Activated CD8-positive, alpha-beta memory T cell treated with anti-CD3 and anti-CD28 coated beads for 48 hours (primary cell): Measurements from ENCODE around the gene DUSP1.

Experiments
- DNase-seq, 3 experiments: peaks; one replicate each; pipeline ENCODE4 v3.0.0-alpha.2; 2020; ENCODE audit warnings: low read depth in 2 of 3, low spot score in 2 of 3

DUSP1 gene

DNA sequence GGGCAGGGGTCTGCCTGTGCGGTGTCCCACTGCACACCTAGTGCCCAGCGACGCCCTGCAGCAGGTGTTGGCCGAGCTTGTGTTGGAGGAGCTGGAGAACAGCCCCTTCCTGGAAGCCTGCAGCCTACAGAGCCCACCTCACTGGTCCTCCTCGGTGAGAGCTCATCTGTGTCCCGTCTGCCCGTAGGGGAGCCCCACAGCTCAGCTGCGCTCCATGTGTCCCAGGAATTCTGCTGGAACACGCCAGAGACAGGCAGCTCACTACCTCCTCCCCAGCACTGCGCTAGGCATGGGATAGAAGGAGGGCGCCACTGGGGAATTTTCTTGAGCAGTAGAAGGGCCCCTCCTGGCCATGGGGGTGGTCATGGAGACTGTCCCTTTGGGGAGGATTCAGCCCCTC lies 44.0 kb downstream of the DUSP1 start:
- no peak for DNase-seq

- no peak for DNase-seq
These were observed 45.2 kb downstream of the DUSP1 start for GRCh38 chr5:172725785-172726184.

- DNase-seq, result no peak
These were observed 45.7 kb downstream of the DUSP1 start for GRCh38 chr5:172725273-172725672.

- DNase-seq, result no peak
These were observed 46.5 kb downstream of the DUSP1 start for GRCh38 chr5:172724242-172725183.

- no peak for DNase-seq
These were observed 47.5 kb downstream of the DUSP1 start for GRCh38 chr5:172723508-172723907.

GRCh38 chr5:172722327-172722815 lies 48.6 kb downstream of the DUSP1 start:
- DNase-seq, result no peak

GRCh38 chr5:172721455-172722326 lies 49.3 kb downstream of the DUSP1 start:
- no peak for DNase-seq

GRCh38 chr5:172720655-172721054 lies 50.3 kb downstream of the DUSP1 start:
- DNase-seq, result no peak

DNA sequence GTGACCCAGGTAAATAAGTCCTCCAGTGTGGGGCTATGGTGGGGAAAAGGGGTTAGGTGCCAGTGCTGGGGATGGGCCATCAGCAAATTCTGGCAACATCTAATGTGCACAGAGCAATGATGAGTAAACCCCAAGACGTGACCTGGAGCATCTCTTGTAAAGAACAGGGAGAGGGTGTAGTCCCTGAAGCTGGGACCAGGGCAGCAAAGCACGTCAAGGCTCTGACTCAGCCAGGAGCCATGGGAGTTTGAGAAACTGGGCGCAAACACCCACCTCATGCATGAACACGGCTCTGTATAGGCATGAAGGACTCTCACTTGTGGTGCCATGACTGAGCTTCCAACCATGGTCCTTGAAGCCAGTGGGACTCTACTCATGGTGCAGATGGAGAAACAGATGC lies 51.8 kb downstream of the DUSP1 start:
- DNase-seq, result no peak

DNA sequence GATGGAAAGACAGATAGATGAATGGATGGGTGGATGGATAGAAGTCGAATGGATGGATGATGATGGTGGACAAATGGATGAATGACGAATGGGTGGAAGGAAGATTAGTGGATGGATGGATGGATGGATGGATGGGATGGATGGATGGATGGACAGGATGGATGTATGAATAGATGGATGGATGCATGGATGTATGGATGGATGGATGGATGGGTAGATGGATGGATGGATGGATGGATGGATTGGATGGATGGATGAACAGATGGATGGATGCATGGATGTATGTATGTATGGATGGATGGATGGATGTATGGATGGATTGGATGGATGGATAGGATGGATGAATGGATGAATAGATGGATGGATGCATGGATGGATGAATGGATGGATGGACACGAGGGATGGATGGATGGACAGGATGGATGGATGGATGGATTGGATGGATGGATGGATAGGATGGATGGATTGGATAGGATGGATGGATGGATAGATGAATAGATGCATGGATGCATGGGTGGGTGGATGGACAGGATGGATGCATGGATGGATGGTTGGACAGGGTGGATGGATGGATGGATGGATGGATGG lies 52.4 kb downstream of the DUSP1 start:
- no peak for DNase-seq
